MM.1S (cell line): ENCODE data around the gene WNT5A.

Experiments used
- DNase-seq: peaks from one replicate; pipeline ENCODE4 v3.0.0-alpha.2; 2015
- H2AFZ ChIP-seq: fragments of 300-600 bp; sonication (generic); 2 replicates; pipeline ENCODE4 v1.6.0; 2016; ENCODE audit warnings: antibody characterized with exemption, low read length
- H3F3A ChIP-seq: fragments of 300-600 bp; sonication (generic); 2 replicates; pipeline ENCODE4 v1.6.1; 2016; ENCODE audit warnings: mild to moderate bottlenecking, antibody characterized with exemption, low read length, moderate library complexity, mixed read lengths; ENCODE audit not compliant: insufficient read depth
- H3K27ac ChIP-seq: fragments of 300-600 bp; sonication (generic); 2 replicates; pipeline ENCODE4 v1.5.1; 2016; ENCODE audit warnings: mild to moderate bottlenecking, low read length
- H3K27me3 ChIP-seq: fragments of 300-600 bp; sonication (generic); replicated peaks from 2 replicates; pipeline ENCODE4 v1.6.0; 2016; ENCODE audit warnings: low read length; ENCODE audit not compliant: insufficient read depth
- H3K36me3 ChIP-seq: fragments of 300-600 bp; sonication (generic); replicated peaks from 2 replicates; pipeline ENCODE4 v1.6.1; 2016; ENCODE audit warnings: mild to moderate bottlenecking, low read length, mixed read lengths; ENCODE audit not compliant: insufficient read depth
- H3K4me1 ChIP-seq: fragments of 300-600 bp; sonication (generic); 2 replicates; pipeline ENCODE4 v1.6.1; 2016; ENCODE audit warnings: low read length, mixed read lengths
- H3K4me2 ChIP-seq: fragments of 300-600 bp; sonication (generic); 2 replicates; pipeline ENCODE4 v1.6.0; 2016; ENCODE audit warnings: low read depth, low read length
- H3K4me3 ChIP-seq: fragments of 300-600 bp; sonication (generic); 2 replicates; pipeline ENCODE4 v1.5.1; 2016; ENCODE audit warnings: low read length, mixed read lengths
- H3K79me2 ChIP-seq: fragments of 300-600 bp; sonication (generic); 2 replicates; pipeline ENCODE4 v1.6.1; 2016; ENCODE audit warnings: mixed run types, low read length, mixed read lengths
- H3K9ac ChIP-seq: fragments of 300-600 bp; sonication (generic); 2 replicates; pipeline ENCODE4 v1.6.1; 2016; ENCODE audit warnings: low read length, mixed read lengths
- H3K9me2 ChIP-seq: fragments of 300-600 bp; sonication (generic); replicated peaks from 2 replicates; pipeline ENCODE4 v1.6.1; 2016; ENCODE audit warnings: mild to moderate bottlenecking, low read length, mixed read lengths; ENCODE audit not compliant: insufficient read depth
- H3K9me3 ChIP-seq: fragments of 300-600 bp; sonication (generic); replicated peaks from 2 replicates; pipeline ENCODE4 v1.6.1; 2016; ENCODE audit warnings: mild to moderate bottlenecking, low read length, mixed read lengths; ENCODE audit not compliant: insufficient read depth
- H4K20me1 ChIP-seq: fragments of 300-600 bp; sonication (generic); 2 replicates; pipeline ENCODE4 v1.6.1; 2016; ENCODE audit warnings: mild to moderate bottlenecking, low read length, moderate library complexity, mixed read lengths; ENCODE audit not compliant: insufficient read depth
- EZH2 ChIP-seq: fragments of 300-600 bp; sonication (generic); optimal IDR thresholded peaks from 2 replicates; pipeline ENCODE3; 2017; ENCODE audit warnings: low read depth, mild to moderate bottlenecking, antibody characterized with exemption, low read length, mixed read lengths
- EZH2phosphoT487 ChIP-seq: fragments of 300-600 bp; sonication (generic); IDR thresholded peaks from 2 replicates; pipeline ENCODE4 v1.6.1; 2018; ENCODE audit warnings: antibody characterized with exemption, low read length
- TF ChIP-seq, protein P1 (sequence below): fragments of 300-600 bp; sonication (generic); IDR thresholded peaks from 2 replicates; pipeline ENCODE4 v1.5.1; 2016; ENCODE audit warnings: antibody characterized with exemption, low read length, mixed read lengths

Gene WNT5A

DNA sequence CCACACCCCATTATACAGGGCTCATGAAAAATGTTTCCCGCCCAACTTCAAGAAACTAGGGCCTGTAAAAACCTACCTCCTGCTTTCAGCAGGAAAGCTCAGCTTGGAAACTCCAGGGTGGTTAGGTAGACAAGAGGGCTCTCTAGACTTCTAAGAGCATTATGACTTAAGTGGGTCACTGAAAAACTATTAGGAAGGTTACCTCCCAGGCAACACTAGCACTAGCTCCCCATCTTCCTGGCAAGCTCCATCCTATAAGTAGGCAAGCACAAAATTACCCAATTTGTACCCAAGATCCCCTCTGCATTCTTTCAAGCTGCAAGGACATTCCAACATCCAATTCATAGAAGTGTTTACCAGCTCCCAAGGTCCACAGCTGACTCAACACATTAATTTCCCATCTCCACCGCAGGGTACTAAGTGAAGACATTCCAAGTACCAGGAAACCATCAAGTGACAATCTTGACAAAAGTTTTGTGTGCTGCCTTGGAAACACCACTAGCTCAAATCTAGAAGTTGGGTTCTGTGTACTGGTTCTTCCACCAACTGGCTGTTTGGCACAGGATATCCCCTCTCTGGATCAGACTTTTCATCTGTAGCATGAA lies 46.9 kb downstream of the WNT5A start:
- TF ChIP-seq, protein P1, sequence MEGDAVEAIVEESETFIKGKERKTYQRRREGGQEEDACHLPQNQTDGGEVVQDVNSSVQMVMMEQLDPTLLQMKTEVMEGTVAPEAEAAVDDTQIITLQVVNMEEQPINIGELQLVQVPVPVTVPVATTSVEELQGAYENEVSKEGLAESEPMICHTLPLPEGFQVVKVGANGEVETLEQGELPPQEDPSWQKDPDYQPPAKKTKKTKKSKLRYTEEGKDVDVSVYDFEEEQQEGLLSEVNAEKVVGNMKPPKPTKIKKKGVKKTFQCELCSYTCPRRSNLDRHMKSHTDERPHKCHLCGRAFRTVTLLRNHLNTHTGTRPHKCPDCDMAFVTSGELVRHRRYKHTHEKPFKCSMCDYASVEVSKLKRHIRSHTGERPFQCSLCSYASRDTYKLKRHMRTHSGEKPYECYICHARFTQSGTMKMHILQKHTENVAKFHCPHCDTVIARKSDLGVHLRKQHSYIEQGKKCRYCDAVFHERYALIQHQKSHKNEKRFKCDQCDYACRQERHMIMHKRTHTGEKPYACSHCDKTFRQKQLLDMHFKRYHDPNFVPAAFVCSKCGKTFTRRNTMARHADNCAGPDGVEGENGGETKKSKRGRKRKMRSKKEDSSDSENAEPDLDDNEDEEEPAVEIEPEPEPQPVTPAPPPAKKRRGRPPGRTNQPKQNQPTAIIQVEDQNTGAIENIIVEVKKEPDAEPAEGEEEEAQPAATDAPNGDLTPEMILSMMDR = no peak
- TF ChIP-seq EZH2phosphoT487 (no peak), EZH2 (no peak)
- Histone ChIP-seq H4K20me1 (no peaks in the 10 kb centered on the region), H3K9me3 (no peaks in the 10 kb centered on the region), H3K4me2 (no peak overlapping the region), H3K27me3 (no peaks in the 10 kb centered on the region), H3K4me1 (no peaks in the 10 kb centered on the region), H3K9me2 (no peaks in the 10 kb centered on the region), H3K9ac (no peak overlapping the region), H3K27ac (no peak overlapping the region), H3K79me2 (no peaks in the 10 kb centered on the region), H3K4me3 (no peak overlapping the region), H2AFZ (no peak overlapping the region), H3F3A (no peaks in the 10 kb centered on the region), H3K36me3 (no peaks in the 10 kb centered on the region)
- no peak for DNase-seq

DNA sequence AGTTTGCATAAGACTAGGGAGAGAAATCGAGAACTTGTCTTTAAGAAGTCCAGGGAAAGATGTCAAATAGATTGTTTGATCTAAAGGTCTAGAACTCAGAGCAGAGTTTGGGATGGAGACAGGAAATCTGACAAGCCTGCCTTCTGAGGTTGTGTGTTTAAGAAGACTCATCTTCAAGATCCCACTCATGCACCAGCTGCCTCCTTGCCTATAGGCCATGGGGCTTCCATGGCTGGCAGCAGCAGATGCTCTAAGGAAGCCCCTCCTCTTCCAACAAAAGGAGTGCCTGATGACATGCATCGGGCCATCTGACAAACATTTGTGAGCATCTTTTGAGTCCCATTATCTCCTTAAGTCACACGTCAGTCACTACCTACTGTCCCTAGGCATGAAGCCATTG lies 47.4 kb downstream of the WNT5A start:
- H3K9me2 ChIP-seq = no peaks in the 10 kb centered on the region
- H3F3A ChIP-seq = no peaks in the 10 kb centered on the region
- no peaks in the 10 kb centered on the region for H3K79me2 ChIP-seq
- H3K27me3 ChIP-seq = no peaks in the 10 kb centered on the region
- no peak for DNase-seq
- no peak overlapping the region for H3K4me2 ChIP-seq
- H3K36me3 ChIP-seq = no peaks in the 10 kb centered on the region
- TF ChIP-seq EZH2 (no peak), EZH2phosphoT487 (no peak)
- TF ChIP-seq, protein P1 = no peak
- no peak overlapping the region for H3K4me3 ChIP-seq
- H2AFZ ChIP-seq = no peak overlapping the region
- H3K9me3 ChIP-seq = no peaks in the 10 kb centered on the region
- no peak overlapping the region for H3K27ac ChIP-seq
- H4K20me1 ChIP-seq = no peaks in the 10 kb centered on the region
- H3K9ac ChIP-seq = no peak overlapping the region
- no peaks in the 10 kb centered on the region for H3K4me1 ChIP-seq

DNA sequence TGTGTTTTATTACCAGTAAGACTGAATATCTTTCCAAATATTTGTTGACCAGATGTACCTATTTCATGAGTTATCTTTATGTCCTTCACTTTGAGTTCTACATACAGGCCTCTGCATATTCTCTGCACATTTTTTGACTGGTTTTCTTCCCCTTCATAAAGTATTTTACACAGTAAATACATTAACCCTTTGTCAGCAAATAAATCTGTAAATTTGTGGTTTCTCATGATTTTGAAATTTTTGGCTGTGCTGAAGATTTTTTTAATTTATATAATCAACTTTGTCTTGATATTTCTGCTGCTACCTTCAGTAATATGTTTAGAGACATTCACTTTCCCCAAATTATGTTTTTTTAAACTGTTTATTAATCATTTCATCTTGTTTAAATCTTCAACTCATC lies 50.5 kb downstream of the WNT5A start:
- TF ChIP-seq EZH2phosphoT487 (no peak), EZH2 (no peak)
- TF ChIP-seq, protein P1 = no peak
- Histone ChIP-seq H3K36me3 (no peaks in the 10 kb centered on the region), H4K20me1 (no peaks in the 10 kb centered on the region), H3K9me3 (no peaks in the 10 kb centered on the region), H3K9me2 (no peaks in the 10 kb centered on the region), H3F3A (no peaks in the 10 kb centered on the region), H3K4me2 (no peak overlapping the region), H3K79me2 (no peaks in the 10 kb centered on the region), H3K27ac (no peak overlapping the region), H3K4me1 (no peaks in the 10 kb centered on the region), H3K27me3 (no peaks in the 10 kb centered on the region), H3K9ac (no peak overlapping the region), H3K4me3 (no peak overlapping the region), H2AFZ (no peak overlapping the region)
- no peak for DNase-seq
